Hematopoietic multipotent progenitor cell treated with erythropoietin and hydrocortisone succinate and interleukin-3 and kit ligand, for 4 days (in vitro differentiated cells): ENCODE measurements around the gene KLF4.

Source experiments
- DNase-seq: peaks from one replicate; pipeline ENCODE4 v3.0.0-alpha.2; 2015

The KLF4 gene

GRCh38 chr9:107487521-107488374 is 1.8 kb downstream of the KLF4 start:
- DNase-seq: peak; percentile 70

- no peak for DNase-seq
Observed at GRCh38 chr9:107486674-107487520, 2.7 kb downstream of the KLF4 start.

- DNase-seq: no peak
Observed at GRCh38 chr9:107485458-107486043, 4.0 kb downstream of the KLF4 start.

- DNase-seq: peak; percentile 81
Observed at GRCh38 chr9:107484117-107484723, 5.3 kb downstream of the KLF4 start.

- DNase-seq: no peak
Observed at GRCh38 chr9:107483666-107484065, 5.9 kb downstream of the KLF4 start.

- peak; percentile 46 for DNase-seq
Observed at GRCh38 chr9:107481035-107481434, 8.5 kb downstream of the KLF4 start.

GRCh38 chr9:107480386-107480789 is 9.2 kb downstream of the KLF4 start:
- DNase-seq: peak; percentile 82

GRCh38 chr9:107478805-107479204 is 10.8 kb downstream of the KLF4 start:
- DNase-seq: peak; percentile 29

- DNase-seq: no peak
Observed at GRCh38 chr9:107474124-107474523, 15.4 kb downstream of the KLF4 start.

- DNase-seq: no peak
Observed at GRCh38 chr9:107472581-107473340, 16.8 kb downstream of the KLF4 start.

GRCh38 chr9:107471552-107471951 is 18.0 kb downstream of the KLF4 start:
- DNase-seq: no peak

- no peak for DNase-seq
Observed at GRCh38 chr9:107467416-107467815, 22.2 kb downstream of the KLF4 start.

- no peak for DNase-seq
Observed at GRCh38 chr9:107466826-107467225, 22.7 kb downstream of the KLF4 start.

- DNase-seq: peak; percentile 70
Observed at GRCh38 chr9:107465467-107466451, 23.8 kb downstream of the KLF4 start.

GRCh38 chr9:107464516-107464915 is 25.1 kb downstream of the KLF4 start:
- no peak for DNase-seq

GRCh38 chr9:107462691-107463090 is 26.9 kb downstream of the KLF4 start:
- DNase-seq: no peak

GRCh38 chr9:107460153-107461023 is 29.2 kb downstream of the KLF4 start:
- no peak for DNase-seq

- DNase-seq: no peak
Observed at GRCh38 chr9:107455425-107456135, 34.0 kb downstream of the KLF4 start.

GRCh38 chr9:107453479-107453878 is 36.1 kb downstream of the KLF4 start:
- DNase-seq: no peak
